ENCODE results near the gene TUBG2.

TUBG2 gene

DNA sequence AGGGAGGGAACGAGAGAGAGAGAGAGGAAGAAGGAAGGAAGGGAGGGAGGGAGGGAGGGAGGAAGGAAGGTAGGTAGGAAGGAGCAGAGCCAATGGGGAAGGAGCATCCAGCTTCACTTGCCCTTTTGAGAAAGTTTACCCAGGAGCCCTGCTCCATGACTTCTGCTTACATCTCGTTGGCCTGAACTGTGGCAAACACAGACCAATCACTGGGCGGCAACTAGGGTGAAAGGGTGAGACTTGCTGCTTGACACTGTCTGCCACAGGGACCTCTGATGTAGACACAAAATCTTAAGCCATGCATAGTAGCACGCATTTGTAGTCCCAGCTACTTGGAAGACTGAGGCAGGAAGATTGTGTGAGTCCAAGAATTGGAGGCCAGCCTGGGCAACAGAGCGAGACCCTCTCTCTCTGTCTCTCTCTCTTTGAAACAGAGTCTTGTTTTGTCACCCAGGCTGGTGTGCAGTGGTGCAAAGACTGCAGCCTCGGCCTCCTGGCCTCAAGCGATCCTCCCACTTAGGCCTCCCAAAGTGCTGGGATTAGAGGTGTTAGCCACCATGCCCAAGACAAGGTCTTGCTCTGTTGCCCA, 19.5 kb upstream of the TUBG2 start:
- TF ChIP-seq, protein P1, sequence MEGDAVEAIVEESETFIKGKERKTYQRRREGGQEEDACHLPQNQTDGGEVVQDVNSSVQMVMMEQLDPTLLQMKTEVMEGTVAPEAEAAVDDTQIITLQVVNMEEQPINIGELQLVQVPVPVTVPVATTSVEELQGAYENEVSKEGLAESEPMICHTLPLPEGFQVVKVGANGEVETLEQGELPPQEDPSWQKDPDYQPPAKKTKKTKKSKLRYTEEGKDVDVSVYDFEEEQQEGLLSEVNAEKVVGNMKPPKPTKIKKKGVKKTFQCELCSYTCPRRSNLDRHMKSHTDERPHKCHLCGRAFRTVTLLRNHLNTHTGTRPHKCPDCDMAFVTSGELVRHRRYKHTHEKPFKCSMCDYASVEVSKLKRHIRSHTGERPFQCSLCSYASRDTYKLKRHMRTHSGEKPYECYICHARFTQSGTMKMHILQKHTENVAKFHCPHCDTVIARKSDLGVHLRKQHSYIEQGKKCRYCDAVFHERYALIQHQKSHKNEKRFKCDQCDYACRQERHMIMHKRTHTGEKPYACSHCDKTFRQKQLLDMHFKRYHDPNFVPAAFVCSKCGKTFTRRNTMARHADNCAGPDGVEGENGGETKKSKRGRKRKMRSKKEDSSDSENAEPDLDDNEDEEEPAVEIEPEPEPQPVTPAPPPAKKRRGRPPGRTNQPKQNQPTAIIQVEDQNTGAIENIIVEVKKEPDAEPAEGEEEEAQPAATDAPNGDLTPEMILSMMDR (IDR thresholded peaks at IDR 0.05; ENCODE audit: low read depth, low read length) = no peak
- TF ChIP-seq EZH2phosphoT487 (IDR thresholded peaks at IDR 0.05; ENCODE audit: low read depth) = no peak
- H3K27ac ChIP-seq (ENCODE audit: low read length) = no peak overlapping the region
- H3K27me3 ChIP-seq (ENCODE audit: low read depth, low read length) = peaks cover 4% of the 10 kb centered on the region; the same call in 1 of the 2 replicates
- H3K4me2 ChIP-seq (ENCODE audit: low read length) = no peak overlapping the region
- H3K9me3 ChIP-seq (ENCODE audit: insufficient read depth, low read length) = no peaks in the 10 kb centered on the region
- no peaks in the 10 kb centered on the region for H3K4me1 ChIP-seq (ENCODE audit: low read length)
- no peaks in the 10 kb centered on the region for H3K36me3 ChIP-seq (replicated peaks; ENCODE audit: low read depth, low read length)
- H4K20me1 ChIP-seq (ENCODE audit: insufficient read depth, low read length) = no peaks in the 10 kb centered on the region
- H2AFZ ChIP-seq (ENCODE audit: low read depth, low read length) = no peak overlapping the region
- no peak overlapping the region for H3K9ac ChIP-seq (ENCODE audit: low read length)
- no peaks in the 10 kb centered on the region for H3K79me2 ChIP-seq (ENCODE audit: low read length)
- H3K4me3 ChIP-seq (ENCODE audit: low read length) = no peak overlapping the region

DNA sequence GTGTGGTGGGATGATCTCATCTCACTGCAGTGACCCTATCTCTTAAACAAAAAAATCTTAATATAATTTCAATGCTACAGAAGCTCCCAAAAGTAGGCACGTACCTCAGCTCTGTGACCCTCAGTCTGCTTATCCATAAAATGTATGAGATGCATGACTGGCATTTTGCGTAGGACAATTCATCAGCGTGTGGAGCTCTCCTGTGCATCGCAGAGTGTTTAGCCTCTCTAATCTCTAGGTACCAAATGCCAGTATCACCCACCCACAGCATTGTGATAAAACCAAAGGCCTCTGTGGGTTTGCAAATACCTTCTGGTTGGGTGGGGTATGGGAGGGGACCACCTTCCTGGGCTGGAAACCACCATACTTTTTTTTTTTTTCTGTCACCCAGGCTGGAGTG, 19.0 kb upstream of the TUBG2 start:
- Histone ChIP-seq H4K20me1 (ENCODE audit: insufficient read depth, low read length) (no peaks in the 10 kb centered on the region), H3K4me2 (ENCODE audit: low read length) (no peak overlapping the region), H3K79me2 (ENCODE audit: low read length) (no peaks in the 10 kb centered on the region), H3K27ac (ENCODE audit: low read length) (no peak overlapping the region), H3K4me3 (ENCODE audit: low read length) (no peak overlapping the region), H3K9ac (ENCODE audit: low read length) (no peak overlapping the region), H3K27me3 (ENCODE audit: low read depth, low read length) (peaks cover 4% of the 10 kb centered on the region; the same call in 1 of the 2 replicates), H3K4me1 (ENCODE audit: low read length) (no peaks in the 10 kb centered on the region), H3K9me3 (ENCODE audit: insufficient read depth, low read length) (no peaks in the 10 kb centered on the region), H2AFZ (ENCODE audit: low read depth, low read length) (no peak overlapping the region), H3K36me3 (replicated peaks; ENCODE audit: low read depth, low read length) (no peaks in the 10 kb centered on the region)
- TF ChIP-seq EZH2phosphoT487 (IDR thresholded peaks at IDR 0.05; ENCODE audit: low read depth) = no peak
- TF ChIP-seq, protein P1 (IDR thresholded peaks at IDR 0.05; ENCODE audit: low read depth, low read length) = no peak

DNA sequence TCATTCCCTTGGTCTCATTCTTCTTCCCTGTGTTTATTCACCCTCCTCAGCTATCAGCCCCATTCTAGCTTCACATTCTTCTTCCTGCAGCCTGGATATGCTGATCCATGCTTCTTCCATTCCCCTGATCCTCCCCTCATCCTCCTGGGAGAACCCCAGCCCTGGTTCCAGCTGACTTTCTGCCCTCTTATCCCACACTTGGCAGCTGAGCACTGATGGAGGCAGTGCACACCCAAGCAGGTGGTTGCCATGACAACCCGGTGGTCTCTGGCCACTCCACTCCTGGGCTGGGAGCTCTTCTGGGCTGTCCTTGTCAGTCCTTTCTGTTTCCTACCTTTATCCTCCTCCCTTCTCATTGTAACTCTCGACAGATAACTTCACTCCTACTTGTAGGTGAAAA, 16.7 kb upstream of the TUBG2 start:
- no peak overlapping the region for H2AFZ ChIP-seq (ENCODE audit: low read depth, low read length)
- peaks cover 4% of the 10 kb centered on the region; the same call in 1 of the 2 replicates for H3K27me3 ChIP-seq (ENCODE audit: low read depth, low read length)
- H3K9me3 ChIP-seq (ENCODE audit: insufficient read depth, low read length) = no peaks in the 10 kb centered on the region
- H3K27ac ChIP-seq (ENCODE audit: low read length) = no peak overlapping the region
- H3K36me3 ChIP-seq (replicated peaks; ENCODE audit: low read depth, low read length) = no peaks in the 10 kb centered on the region
- H3K4me3 ChIP-seq (ENCODE audit: low read length) = no peak overlapping the region
- no peaks in the 10 kb centered on the region for H3K79me2 ChIP-seq (ENCODE audit: low read length)
- H4K20me1 ChIP-seq (ENCODE audit: insufficient read depth, low read length) = no peaks in the 10 kb centered on the region
- H3K4me2 ChIP-seq (ENCODE audit: low read length) = no peak overlapping the region
- no peak overlapping the region for H3K9ac ChIP-seq (ENCODE audit: low read length)
- H3K4me1 ChIP-seq (ENCODE audit: low read length) = no peaks in the 10 kb centered on the region
- TF ChIP-seq EZH2phosphoT487 (IDR thresholded peaks at IDR 0.05; ENCODE audit: low read depth) = no peak
- TF ChIP-seq, protein P1 (IDR thresholded peaks at IDR 0.05; ENCODE audit: low read depth, low read length) = no peak

DNA sequence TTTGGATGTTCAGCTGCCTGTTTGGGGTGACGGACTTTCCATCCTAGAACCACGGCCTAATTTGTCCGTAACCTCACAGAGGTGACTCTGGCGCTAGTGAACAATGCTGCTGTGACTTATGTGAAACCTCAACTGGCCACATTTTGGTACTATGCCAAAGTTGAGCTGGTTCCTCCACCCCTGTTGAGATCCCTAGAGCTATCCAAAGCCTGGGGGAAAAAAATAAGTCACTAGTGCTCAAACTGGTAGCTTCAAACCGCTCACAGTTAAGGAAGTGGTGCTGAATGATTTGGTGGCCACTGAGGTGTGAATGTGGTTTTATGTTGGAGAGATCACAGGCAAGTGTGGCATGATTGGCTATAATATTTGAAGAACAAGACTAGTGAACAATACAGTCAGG, 11.3 kb upstream of the TUBG2 start:
- TF ChIP-seq EZH2phosphoT487 (IDR thresholded peaks at IDR 0.05; ENCODE audit: low read depth) = no peak
- TF ChIP-seq, protein P1 (IDR thresholded peaks at IDR 0.05; ENCODE audit: low read depth, low read length) = no peak
- Histone ChIP-seq H3K27me3 (ENCODE audit: low read depth, low read length) (no peaks in the 10 kb centered on the region), H3K36me3 (replicated peaks; ENCODE audit: low read depth, low read length) (no peaks in the 10 kb centered on the region), H3K4me2 (ENCODE audit: low read length) (no peak overlapping the region), H3K4me3 (ENCODE audit: low read length) (no peak overlapping the region), H2AFZ (ENCODE audit: low read depth, low read length) (no peak overlapping the region), H3K79me2 (ENCODE audit: low read length) (no peaks in the 10 kb centered on the region), H3K27ac (ENCODE audit: low read length) (no peak overlapping the region), H3K9me3 (ENCODE audit: insufficient read depth, low read length) (no peaks in the 10 kb centered on the region), H3K4me1 (ENCODE audit: low read length) (no peaks in the 10 kb centered on the region), H4K20me1 (ENCODE audit: insufficient read depth, low read length) (no peaks in the 10 kb centered on the region), H3K9ac (ENCODE audit: low read length) (no peak overlapping the region)

Measured in OCI-LY3 (cell line).